NK-92 treated with Interleukin-12 subunit alpha and Interleukin-12 subunit beta, amount 100 ng/mL, for 24 hours (cell line): ENCODE data around the gene C11orf68.

Source experiments
- DNase-seq: peaks from one replicate; lab custom pipeline; 2025; lab: John Stamatoyannopoulos, UW

The C11orf68 gene

DNA sequence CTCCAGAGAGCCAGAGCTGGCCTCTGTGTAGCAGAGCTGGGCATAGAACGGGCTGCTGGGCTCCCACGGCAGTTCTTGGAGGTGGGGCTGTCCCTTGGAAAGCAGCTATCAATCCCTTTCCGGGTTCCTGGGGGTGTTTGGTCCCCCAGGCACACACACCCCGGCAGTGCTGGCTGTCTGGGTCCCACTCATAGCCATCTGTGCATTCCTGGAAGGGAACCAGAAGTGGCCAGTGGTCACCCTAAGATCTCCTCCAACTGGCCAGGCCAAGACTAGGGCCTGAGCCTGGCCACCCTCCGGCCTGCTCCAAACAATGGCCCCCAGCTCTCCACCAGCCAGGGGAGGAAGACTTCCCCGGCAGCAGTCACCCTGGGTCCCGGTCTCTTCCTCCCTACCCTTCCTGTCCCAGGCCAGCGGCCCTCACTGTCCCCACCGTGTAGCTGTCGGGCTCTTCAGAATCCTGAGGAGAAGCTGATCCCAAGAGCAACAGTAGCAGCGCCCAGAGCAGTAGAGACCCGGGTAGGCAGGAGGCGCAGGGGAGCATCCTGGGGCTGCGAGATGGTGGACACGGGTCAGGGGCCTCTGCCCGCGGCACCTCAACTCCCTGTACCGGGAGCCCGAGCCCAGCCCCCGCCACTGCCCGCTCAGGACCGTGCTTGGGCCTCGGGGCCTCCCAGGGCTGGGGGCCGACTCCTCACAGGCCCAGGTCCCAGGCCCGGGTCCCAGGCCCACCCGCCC is 46.9 kb downstream of the C11orf68 start:
- no peak for DNase-seq

DNA sequence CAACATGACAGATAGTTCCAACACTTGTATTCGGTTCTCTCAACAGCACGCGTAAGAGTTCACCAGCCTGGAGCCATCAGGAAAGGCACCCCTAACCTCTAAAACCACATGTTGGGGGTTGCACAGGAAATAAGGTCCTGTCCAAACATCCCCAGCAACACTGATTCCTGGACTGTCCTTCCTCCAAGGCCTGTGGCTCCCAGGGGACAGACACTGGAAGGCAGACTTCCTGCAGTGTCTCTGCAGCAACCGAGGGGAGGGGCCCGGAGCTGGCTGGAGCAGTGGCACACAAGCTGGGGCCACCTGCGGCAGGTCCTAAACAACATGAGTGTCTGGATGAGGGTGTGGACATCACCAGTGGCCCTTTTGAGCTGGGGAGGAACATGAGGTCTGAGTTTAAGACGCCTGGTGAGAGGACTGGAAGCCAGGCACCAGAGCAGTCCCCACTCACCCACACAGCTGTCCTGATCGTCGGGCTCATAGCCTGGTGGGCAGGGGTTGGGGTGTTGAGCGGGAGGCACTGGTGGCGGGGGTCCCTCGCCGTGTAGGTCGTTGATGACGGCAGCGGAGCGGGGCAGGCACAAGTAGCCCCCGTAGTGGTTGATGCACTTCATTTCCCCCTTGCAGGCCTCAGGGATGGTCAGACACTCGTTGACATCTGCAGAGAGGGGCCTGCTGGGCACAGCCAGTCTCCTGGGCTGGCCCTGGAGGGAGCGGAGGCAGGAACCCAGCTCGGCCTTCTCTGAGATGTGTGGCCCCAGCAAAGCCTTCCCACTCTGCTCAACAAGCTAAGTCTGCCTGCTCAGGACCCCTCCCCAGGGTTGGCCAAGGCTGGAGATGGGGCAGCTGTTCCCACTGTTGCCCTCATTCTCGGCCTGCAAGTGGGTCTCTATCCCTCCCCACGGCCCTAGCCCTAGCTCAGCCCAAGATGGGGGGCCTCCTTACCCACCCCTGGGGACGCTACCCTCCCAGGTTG is 47.9 kb downstream of the C11orf68 start:
- DNase-seq, result no peak

DNA sequence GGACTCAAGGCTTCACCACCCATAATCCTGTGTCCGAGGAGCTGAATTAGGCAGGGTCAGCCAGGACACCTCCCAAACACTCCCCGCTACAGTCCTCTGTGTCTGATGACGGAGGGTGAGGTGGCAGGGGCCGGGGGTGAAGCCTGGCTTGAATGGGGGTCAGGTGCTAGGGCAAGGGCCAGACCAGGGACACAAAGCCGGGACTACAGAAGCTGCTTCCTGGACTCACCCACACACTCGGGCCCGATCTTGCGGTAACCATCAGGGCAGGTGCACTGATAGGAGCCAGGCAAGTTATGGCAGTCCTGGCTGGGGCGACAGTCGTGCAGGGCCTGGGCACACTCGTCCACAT is 48.6 kb downstream of the C11orf68 start:
- DNase-seq, result no peak

DNA sequence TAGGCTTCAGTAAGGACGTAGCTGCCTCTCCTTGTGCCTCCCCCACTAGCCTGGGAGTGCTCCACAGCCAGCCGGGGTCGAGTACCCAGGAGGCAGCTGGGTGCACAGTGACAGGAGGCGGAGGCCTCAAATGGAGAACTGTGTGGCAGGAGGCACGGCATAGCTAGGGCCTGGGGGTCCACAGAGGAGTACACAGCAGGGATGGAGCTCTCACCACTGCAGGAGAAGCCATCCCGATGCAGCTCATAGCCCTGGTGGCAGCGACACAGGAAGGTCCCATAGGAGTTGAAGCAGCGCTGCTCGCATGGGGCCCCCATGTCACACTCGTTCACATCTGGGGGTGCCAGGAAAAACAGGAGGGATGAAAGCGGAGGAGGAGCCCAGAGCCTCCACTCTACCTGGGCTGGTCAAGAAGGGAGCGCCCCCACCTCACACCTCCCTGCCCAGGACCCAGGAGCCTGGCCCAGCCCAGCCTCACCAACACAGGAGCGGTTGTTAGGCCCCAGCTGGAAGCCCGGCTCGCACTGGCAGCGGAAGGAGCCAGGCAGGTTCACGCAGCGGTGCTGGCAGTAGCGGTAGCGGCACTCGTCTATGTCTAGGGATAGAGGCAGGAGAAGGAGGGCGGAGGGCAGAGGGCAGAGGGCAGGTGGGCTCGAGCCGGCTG is 49.1 kb downstream of the C11orf68 start:
- no peak for DNase-seq

DNA sequence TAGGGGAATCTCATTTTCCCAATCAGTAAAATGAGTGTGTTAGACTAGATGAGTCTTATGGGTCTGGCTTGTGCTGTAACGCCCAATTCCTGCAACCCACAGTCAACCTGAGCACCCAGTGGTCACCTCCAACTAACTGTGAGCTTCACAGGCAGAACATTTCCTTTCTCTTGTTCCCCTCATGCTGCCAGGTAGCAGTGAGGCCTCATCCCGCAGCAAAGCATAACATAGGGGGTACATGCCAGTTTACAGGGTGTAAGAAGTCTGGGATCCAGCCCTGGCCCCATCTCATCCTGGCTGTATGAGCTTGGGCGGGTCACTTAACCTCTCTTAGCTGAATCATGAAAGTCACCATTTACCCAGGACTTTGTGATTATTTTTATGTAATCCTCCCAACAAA is 50.0 kb downstream of the C11orf68 start:
- DNase-seq, result no peak

DNA sequence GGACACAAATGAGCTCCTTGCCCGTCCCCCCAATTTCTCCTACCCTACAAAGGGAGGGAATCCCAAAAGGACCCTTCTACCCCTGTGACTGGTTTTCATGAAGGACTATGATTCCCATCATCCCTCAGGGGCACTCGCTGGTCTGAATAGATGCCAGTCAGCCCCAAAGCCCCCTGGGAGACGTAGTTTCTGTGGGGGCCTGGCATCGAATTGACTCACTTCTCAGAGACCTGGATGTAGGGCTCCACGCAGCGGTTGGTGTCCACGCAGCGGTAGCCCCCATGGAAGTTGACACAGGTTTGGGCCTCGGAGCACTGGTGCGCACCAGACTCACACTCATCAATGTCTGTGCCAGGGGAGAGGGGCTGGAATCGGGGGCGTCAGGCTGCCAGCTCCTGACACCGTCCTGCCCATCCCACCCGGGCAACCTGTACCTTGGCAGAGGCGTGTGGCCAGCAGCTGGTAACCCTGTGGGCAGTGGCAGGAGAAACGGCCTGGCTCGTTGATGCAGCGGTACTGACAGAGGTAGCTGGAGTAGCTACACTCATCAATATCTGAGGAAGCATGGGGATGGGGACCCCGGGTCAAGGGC is 50.7 kb downstream of the C11orf68 start:
- no peak for DNase-seq

DNA sequence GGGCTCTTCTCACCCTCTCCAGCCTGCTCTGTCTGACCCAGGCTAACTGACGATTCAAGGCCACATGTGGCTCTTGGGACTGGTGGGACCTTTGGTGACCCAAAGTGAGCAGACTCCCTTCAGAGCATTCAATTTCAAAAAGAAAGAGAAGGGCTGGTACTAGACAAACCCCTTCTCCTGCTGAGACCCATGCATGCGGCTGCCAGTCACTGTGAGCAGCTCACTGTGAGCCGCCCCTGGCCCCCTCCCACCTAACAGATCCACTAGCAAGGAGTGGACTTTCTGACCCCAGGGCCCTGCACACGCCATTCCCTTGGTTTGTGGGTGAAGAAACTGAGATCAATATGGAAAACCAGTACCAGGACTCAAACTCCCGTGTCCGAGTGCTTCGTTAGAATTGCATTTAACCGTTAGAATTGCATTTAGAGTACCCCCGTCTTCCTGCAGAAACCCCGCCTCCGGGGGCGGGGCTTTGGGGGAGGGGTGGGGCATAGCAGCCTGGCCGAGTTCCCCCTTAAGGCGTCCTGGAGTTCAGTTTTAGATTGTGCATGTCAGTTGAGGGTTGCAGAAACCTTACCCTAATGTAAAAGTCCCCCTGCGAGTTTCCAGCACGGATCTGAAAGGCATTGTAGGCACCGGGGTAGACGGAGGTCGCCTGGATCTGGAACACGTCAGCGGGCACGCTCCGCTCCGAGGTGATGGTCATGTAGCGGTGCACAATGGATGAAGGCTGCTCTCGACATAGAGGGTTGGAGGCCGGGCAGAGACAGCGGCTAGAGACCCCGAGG is 51.4 kb downstream of the C11orf68 start:
- no peak for DNase-seq
